Spinal cord (tissue), 10 donors: ENCODE data around the gene APBA2. TPM values are rescaled to one million over a fixed set of nuclear protein-coding genes. Genes with fewer than 3 reads are reported as not detected.

Experiments
- DNase-seq, 6 donors: peaks; one replicate each; pipeline versions ENCODE4 v3.0.0 to v3.0.0-alpha.2; 2013 to 2015; ENCODE audit warnings: low spot score in 6 of 6, low read depth in 4 of 6
- H3K27ac ChIP-seq: one replicate; pipeline ENCODE4 v1.5.1; 2013; ENCODE audit warnings: low read depth, low read length, control low read depth
- H3K27me3 ChIP-seq: one replicate; pipeline ENCODE4 v1.6.1; 2013; ENCODE audit warnings: low read length; ENCODE audit not compliant: control insufficient read depth, insufficient read depth
- H3K36me3 ChIP-seq: one replicate; pipeline ENCODE4 v1.6.1; 2013; ENCODE audit warnings: low read length; ENCODE audit not compliant: control insufficient read depth, insufficient read depth
- H3K4me1 ChIP-seq: one replicate; pipeline ENCODE4 v1.6.1; 2013; ENCODE audit warnings: low read length; ENCODE audit not compliant: control insufficient read depth, insufficient read depth
- H3K4me3 ChIP-seq: one replicate; pipeline ENCODE4 v1.5.1; 2013; ENCODE audit warnings: low read depth, low read length, control low read depth
- H3K9me3 ChIP-seq: one replicate; pipeline ENCODE4 v1.6.1; 2013; ENCODE audit warnings: low read length; ENCODE audit not compliant: control insufficient read depth, insufficient read depth
- WGBS: methylation state at CpG from one replicate; pipeline ENCODE4 v1.1.5; 2013; ENCODE audit warnings: missing lambda C conversion rate; ENCODE audit not compliant: insufficient coverage; 5-methylcytosine and 5-hydroxymethylcytosine counted together
- polyA plus RNA-seq, 2 donors: library from polyadenylated mRNA; unstranded; fragments of 120-200 nt; gene quantifications; one replicate each; pipeline ENCODE4 v1.2.1, GENCODE V29; 2013; ENCODE audit not compliant: insufficient read length in 2 of 2
- total RNA-seq, 2 donors: library from RNA; depleted of rRNA in 1 of 2; stranded (reverse); fragments of 120-200 nt in 1 of 2; fragments of >200 nt in 1 of 2; gene quantifications; one replicate each; pipeline versions ENCODE4 v1.2.3 to v1.2.4, GENCODE V29; 2013 to 2014
- donor health status: healthy.

Gene APBA2
- total and polyA plus RNA-seq, 4 donors, result 46.2 to 111 (median 89.9) TPM

- Histone ChIP-seq H3K9me3 (no peaks in the 10 kb centered on the region), H3K36me3 (peaks cover 55% of the 10 kb centered on the region), H3K4me3 (no peak overlapping the region), H3K4me1 (peaks cover 67% of the 10 kb centered on the region), H3K27ac (no peak overlapping the region), H3K27me3 (no peaks in the 10 kb centered on the region)
- 89% methylated on average over 17 of the region's 17 CpGs for WGBS
- DNase-seq, result no peak
Observed at GRCh38 chr15:28919201-28919635, 33.4 kb downstream of the APBA2 start.

GRCh38 chr15:28919679-28920655 is 34.2 kb downstream of the APBA2 start:
- H3K27ac ChIP-seq, result no peak overlapping the region
- 94% methylated on average over 7 of the region's 13 CpGs for WGBS

GRCh38 chr15:28920781-28921331 is 35.1 kb downstream of the APBA2 start:
- H3K36me3 ChIP-seq, result peaks cover 39% of the 10 kb centered on the region
- H3K27ac ChIP-seq, result no peak overlapping the region
- H3K27me3 ChIP-seq, result no peaks in the 10 kb centered on the region
- H3K9me3 ChIP-seq, result no peaks in the 10 kb centered on the region
- 86% methylated on average over 5 of the region's 5 CpGs for WGBS
- DNase-seq, result no peak
- H3K4me3 ChIP-seq, result no peak overlapping the region
- H3K4me1 ChIP-seq, result peaks cover 59% of the 10 kb centered on the region

More at GRCh38 chr15:28919679-28920655, 34.2 kb downstream of the APBA2 start:
- no peak for DNase-seq
- Histone ChIP-seq H3K4me3 (no peak overlapping the region), H3K36me3 (peaks cover 48% of the 10 kb centered on the region), H3K27me3 (no peaks in the 10 kb centered on the region), H3K9me3 (no peaks in the 10 kb centered on the region), H3K4me1 (peaks cover 60% of the 10 kb centered on the region)

GRCh38 chr15:28921336-28921735 is 35.6 kb downstream of the APBA2 start:
- no peak overlapping the region for H3K4me3 ChIP-seq
- WGBS, result 71% methylated on average over 6 of the region's 10 CpGs
- H3K27ac ChIP-seq, result no peak overlapping the region
- H3K36me3 ChIP-seq, result peaks cover 37% of the 10 kb centered on the region
- H3K27me3 ChIP-seq, result no peaks in the 10 kb centered on the region
- no peaks in the 10 kb centered on the region for H3K9me3 ChIP-seq
- no peak for DNase-seq
- H3K4me1 ChIP-seq, result peaks cover 54% of the 10 kb centered on the region

GRCh38 chr15:28921919-28922706 is 36.3 kb downstream of the APBA2 start:
- WGBS, result 61% methylated on average over 11 of the region's 12 CpGs
- H3K27me3 ChIP-seq, result no peaks in the 10 kb centered on the region
- no peak overlapping the region for H3K27ac ChIP-seq
- no peak for DNase-seq
- no peak overlapping the region for H3K4me3 ChIP-seq
- H3K36me3 ChIP-seq, result peaks cover 37% of the 10 kb centered on the region
- H3K4me1 ChIP-seq, result peaks cover 47% of the 10 kb centered on the region
- no peaks in the 10 kb centered on the region for H3K9me3 ChIP-seq

- Histone ChIP-seq H3K36me3 (peaks cover 37% of the 10 kb centered on the region), H3K27ac (no peak overlapping the region), H3K27me3 (no peaks in the 10 kb centered on the region), H3K4me3 (no peak overlapping the region), H3K9me3 (no peaks in the 10 kb centered on the region), H3K4me1 (peaks cover 45% of the 10 kb centered on the region)
- no peak for DNase-seq
- WGBS, result 97% methylated on average over 5 of the region's 5 CpGs
Observed at GRCh38 chr15:28922707-28923012, 36.9 kb downstream of the APBA2 start.

GRCh38 chr15:28923726-28924280 is 38.0 kb downstream of the APBA2 start:
- no peak for DNase-seq
- H3K4me3 ChIP-seq, result no peak overlapping the region

GRCh38 chr15:28927043-28927442 is 41.3 kb downstream of the APBA2 start:
- H3K36me3 ChIP-seq, result peaks cover 27% of the 10 kb centered on the region
- DNase-seq, result no peak
- H3K9me3 ChIP-seq, result no peaks in the 10 kb centered on the region
- no CpG with 5 or more reads among the region's 5 CpGs for WGBS
- H3K4me3 ChIP-seq, result no peak overlapping the region
- H3K4me1 ChIP-seq, result peaks cover 19% of the 10 kb centered on the region
- H3K27ac ChIP-seq, result no peak overlapping the region
- H3K27me3 ChIP-seq, result no peaks in the 10 kb centered on the region

More at GRCh38 chr15:28923726-28924280, 38.0 kb downstream of the APBA2 start:
- WGBS, result 74% methylated on average over 7 of the region's 8 CpGs
- no peaks in the 10 kb centered on the region for H3K9me3 ChIP-seq
- H3K4me1 ChIP-seq, result peaks cover 36% of the 10 kb centered on the region
- no peak overlapping the region for H3K27ac ChIP-seq
- H3K36me3 ChIP-seq, result peaks cover 30% of the 10 kb centered on the region
- no peaks in the 10 kb centered on the region for H3K27me3 ChIP-seq

- Histone ChIP-seq H3K27me3 (no peaks in the 10 kb centered on the region), H3K4me1 (peaks cover 21% of the 10 kb centered on the region), H3K36me3 (peaks cover 8% of the 10 kb centered on the region), H3K4me3 (no peak overlapping the region), H3K9me3 (no peaks in the 10 kb centered on the region), H3K27ac (no peak overlapping the region)
- 78% methylated on average over 8 of the region's 10 CpGs for WGBS
- DNase-seq, result no peak
Observed at GRCh38 chr15:28929200-28929599, 43.4 kb downstream of the APBA2 start.
